IPS-20b (cell line): ENCODE data around the gene CDK14.
A peak's percentile ranks its signal among the peaks of the same experiment; 100 is the strongest.

Experiments used
- H3K27ac ChIP-seq: one replicate; pipeline ENCODE4 v1.5.1; 2013; ENCODE audit warnings: low read length
- H3K27me3 ChIP-seq: 2 replicates; pipeline ENCODE4 v1.6.1; 2013; ENCODE audit warnings: mild to moderate bottlenecking, low read length, inconsistent platforms; ENCODE audit not compliant: insufficient read depth
- H3K36me3 ChIP-seq: 2 replicates; pipeline ENCODE4 v1.6.1; 2013; ENCODE audit warnings: low read depth, mild to moderate bottlenecking, inconsistent platforms, low read length, moderate library complexity; ENCODE audit not compliant: insufficient read depth
- H3K4me1 ChIP-seq: 2 replicates; pipeline ENCODE4 v1.6.1; 2013; ENCODE audit warnings: mild to moderate bottlenecking, control low read depth, inconsistent platforms, low read length, moderate library complexity; ENCODE audit not compliant: insufficient read depth
- H3K4me3 ChIP-seq: 2 replicates; pipeline ENCODE4 v1.5.1; 2013; ENCODE audit warnings: mild to moderate bottlenecking, low read length, inconsistent platforms
- H3K9ac ChIP-seq: 2 replicates; pipeline ENCODE4 v1.6.1; 2013; ENCODE audit warnings: low read depth, mild to moderate bottlenecking, inconsistent platforms, low read length, moderate library complexity
- H3K9me3 ChIP-seq: 2 replicates; pipeline ENCODE4 v1.6.1; 2013; ENCODE audit warnings: mild to moderate bottlenecking, low read depth, low read length, inconsistent platforms; ENCODE audit not compliant: insufficient read depth

CDK14 gene

DNA sequence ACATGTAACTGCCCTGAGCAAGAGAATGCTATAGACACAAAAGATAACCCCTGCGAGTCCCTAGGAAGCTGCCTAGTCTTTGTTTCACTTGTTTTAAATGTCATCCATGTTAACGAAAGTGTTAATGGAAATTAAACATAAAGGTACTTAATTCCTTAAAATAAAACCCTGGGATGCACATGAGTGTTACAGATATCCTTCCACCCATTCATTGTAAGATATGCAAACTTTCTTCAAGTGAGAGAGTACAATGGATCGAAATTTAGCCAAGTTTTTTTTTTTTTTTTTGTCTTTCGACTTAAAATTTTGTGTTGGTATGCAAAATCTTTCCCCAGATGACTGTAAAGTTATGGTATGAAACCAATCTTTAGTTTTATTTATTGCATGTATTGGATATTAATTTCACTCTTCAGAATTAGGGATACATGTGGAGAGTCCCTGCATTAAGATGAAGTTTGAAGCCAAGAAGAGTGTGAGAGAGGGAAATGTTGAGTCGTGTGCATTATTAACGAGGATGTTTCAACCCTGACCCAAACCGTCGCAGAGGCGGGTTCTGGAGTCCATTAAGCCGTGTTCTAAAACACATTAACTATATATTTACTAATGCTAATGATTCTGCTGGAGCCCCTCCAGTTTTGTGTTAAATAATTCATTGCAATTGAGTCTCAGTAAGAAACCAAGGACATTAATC, 1.6 kb downstream of the CDK14 start:
- H3K9ac ChIP-seq, result peak overlapping the region; percentile 90; the same call in 1 of the 2 replicates
- H3K36me3 ChIP-seq, result no peaks in the 10 kb centered on the region
- peaks cover 17% of the 10 kb centered on the region for H3K27me3 ChIP-seq
- H3K4me1 ChIP-seq, result peaks cover 12% of the 10 kb centered on the region; the same call in 1 of the 2 replicates
- H3K4me3 ChIP-seq, result peak overlapping the region; percentile 93
- no peaks in the 10 kb centered on the region for H3K9me3 ChIP-seq
- no peak overlapping the region for H3K27ac ChIP-seq

DNA sequence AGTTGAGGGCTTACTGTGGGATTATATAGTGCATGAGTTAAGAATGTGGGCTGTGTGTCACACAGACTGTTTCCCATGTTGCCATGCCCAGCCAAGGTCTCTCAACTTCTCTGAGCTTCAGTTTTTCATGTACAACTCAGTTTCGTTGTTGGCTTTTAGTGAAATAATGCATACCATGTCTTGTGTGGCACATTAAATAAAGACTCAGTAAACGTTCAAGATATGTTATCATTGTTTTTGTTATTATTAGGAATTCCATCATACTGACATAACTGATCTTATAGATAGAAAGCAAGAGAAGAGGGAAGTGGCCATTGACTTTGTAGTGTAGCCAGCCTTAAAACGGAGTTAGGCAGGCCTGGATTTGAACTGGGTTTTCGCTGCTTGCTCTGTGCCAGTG, 2.9 kb downstream of the CDK14 start:
- H3K36me3 ChIP-seq, result no peaks in the 10 kb centered on the region
- no peaks in the 10 kb centered on the region for H3K9me3 ChIP-seq
- H3K4me1 ChIP-seq, result peaks cover 12% of the 10 kb centered on the region; the same call in 1 of the 2 replicates
- no peak overlapping the region for H3K27ac ChIP-seq
- peaks cover 17% of the 10 kb centered on the region for H3K27me3 ChIP-seq
- H3K9ac ChIP-seq, result no peak overlapping the region
- H3K4me3 ChIP-seq, result no peak overlapping the region

- H3K36me3 ChIP-seq, result no peaks in the 10 kb centered on the region
- peaks cover 10% of the 10 kb centered on the region; the same call in 1 of the 2 replicates for H3K4me1 ChIP-seq
- H3K4me3 ChIP-seq, result no peak overlapping the region
- no peaks in the 10 kb centered on the region for H3K9me3 ChIP-seq
- H3K9ac ChIP-seq, result no peak overlapping the region
- H3K27ac ChIP-seq, result no peak overlapping the region
- H3K27me3 ChIP-seq, result peaks cover 17% of the 10 kb centered on the region
Observed at GRCh38 chr7:90599892-90600555, 3.9 kb downstream of the CDK14 start.

DNA sequence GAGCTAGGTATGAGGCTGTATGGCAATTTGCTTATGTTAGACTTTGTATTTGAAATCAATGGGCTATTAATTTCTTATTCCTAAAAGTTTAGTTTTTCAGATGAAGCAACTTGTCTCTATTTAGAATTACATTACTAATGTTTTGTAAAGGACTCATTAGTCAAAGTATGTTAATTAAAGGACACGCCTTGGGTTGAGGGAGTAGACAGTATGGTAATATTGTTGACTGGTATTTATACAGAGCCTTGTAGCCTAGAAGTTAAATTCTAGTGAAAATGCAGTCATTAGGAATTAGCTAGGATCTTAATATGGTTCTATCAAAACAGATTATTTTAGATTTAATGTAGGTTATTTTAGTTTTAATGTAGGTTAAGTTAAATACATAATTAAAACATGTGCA, 6.2 kb downstream of the CDK14 start:
- no peak overlapping the region for H3K9ac ChIP-seq
- H3K4me3 ChIP-seq, result no peak overlapping the region
- H3K9me3 ChIP-seq, result no peaks in the 10 kb centered on the region
- H3K27me3 ChIP-seq, result peaks cover 11% of the 10 kb centered on the region
- H3K36me3 ChIP-seq, result no peaks in the 10 kb centered on the region
- peaks cover 10% of the 10 kb centered on the region for H3K4me1 ChIP-seq
- H3K27ac ChIP-seq, result no peak overlapping the region

DNA sequence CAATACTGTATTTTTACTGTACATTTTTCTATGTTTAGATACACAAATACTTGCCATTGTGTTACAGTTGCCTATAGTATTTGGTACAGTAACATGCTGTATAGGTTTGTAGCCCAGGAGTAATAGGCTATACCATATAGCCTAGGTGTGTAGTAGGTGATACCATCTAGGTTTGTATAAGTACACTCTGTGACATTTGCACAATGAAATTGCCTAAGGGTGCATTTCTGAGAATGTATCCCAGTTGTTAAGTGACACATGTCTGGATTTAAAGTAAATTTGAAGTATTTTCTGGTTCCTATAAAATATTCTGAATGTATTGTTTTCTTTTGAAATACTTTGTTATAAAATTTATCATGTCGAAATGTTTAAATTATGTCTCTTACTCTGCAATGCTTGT, 7.2 kb downstream of the CDK14 start:
- 0 out of 2 replicates have a peak, but pooled peaks cover under 1% of the 10 kb centered on the region for H3K27me3 ChIP-seq
- peaks cover 10% of the 10 kb centered on the region for H3K4me1 ChIP-seq
- H3K36me3 ChIP-seq, result no peaks in the 10 kb centered on the region
- H3K4me3 ChIP-seq, result no peak overlapping the region
- H3K9me3 ChIP-seq, result no peaks in the 10 kb centered on the region
- H3K9ac ChIP-seq, result no peak overlapping the region
- no peak overlapping the region for H3K27ac ChIP-seq

GRCh38 chr7:90604383-90604782, 8.3 kb downstream of the CDK14 start:
- H3K9me3 ChIP-seq, result no peaks in the 10 kb centered on the region
- no peak overlapping the region for H3K4me3 ChIP-seq
- no peaks in the 10 kb centered on the region for H3K36me3 ChIP-seq
- no peaks in the 10 kb centered on the region for H3K27me3 ChIP-seq
- H3K4me1 ChIP-seq, result peaks cover 10% of the 10 kb centered on the region
- no peak overlapping the region for H3K27ac ChIP-seq
- no peak overlapping the region for H3K9ac ChIP-seq

GRCh38 chr7:90605055-90605454, 8.9 kb downstream of the CDK14 start:
- Histone ChIP-seq H3K27me3 (no peaks in the 10 kb centered on the region), H3K9me3 (no peaks in the 10 kb centered on the region), H3K36me3 (no peaks in the 10 kb centered on the region), H3K4me1 (peaks cover 10% of the 10 kb centered on the region), H3K4me3 (no peak overlapping the region), H3K27ac (no peak overlapping the region), H3K9ac (no peak overlapping the region)

- peaks cover 3% of the 10 kb centered on the region; the same call in 1 of the 2 replicates for H3K4me1 ChIP-seq
- H3K9me3 ChIP-seq, result no peaks in the 10 kb centered on the region
- H3K27ac ChIP-seq, result no peak overlapping the region
- no peak overlapping the region for H3K4me3 ChIP-seq
- no peak overlapping the region for H3K9ac ChIP-seq
- no peaks in the 10 kb centered on the region for H3K36me3 ChIP-seq
- H3K27me3 ChIP-seq, result no peaks in the 10 kb centered on the region
Observed at GRCh38 chr7:90607196-90607595, 11.1 kb downstream of the CDK14 start.

GRCh38 chr7:90610105-90610504, 14.0 kb downstream of the CDK14 start:
- H3K9ac ChIP-seq, result no peak overlapping the region

GRCh38 chr7:90611115-90611514, 15.0 kb downstream of the CDK14 start:
- Histone ChIP-seq H3K9me3 (no peaks in the 10 kb centered on the region), H3K36me3 (no peaks in the 10 kb centered on the region), H3K27me3 (no peaks in the 10 kb centered on the region), H3K27ac (no peak overlapping the region), H3K4me1 (peaks cover 7% of the 10 kb centered on the region; the same call in 1 of the 2 replicates), H3K9ac (no peak overlapping the region), H3K4me3 (no peak overlapping the region)

More at GRCh38 chr7:90610105-90610504, 14.0 kb downstream of the CDK14 start:
- Histone ChIP-seq H3K36me3 (no peaks in the 10 kb centered on the region), H3K4me3 (no peak overlapping the region), H3K27me3 (no peaks in the 10 kb centered on the region), H3K4me1 (peaks cover 7% of the 10 kb centered on the region; the same call in 1 of the 2 replicates), H3K9me3 (no peaks in the 10 kb centered on the region), H3K27ac (no peak overlapping the region)

DNA sequence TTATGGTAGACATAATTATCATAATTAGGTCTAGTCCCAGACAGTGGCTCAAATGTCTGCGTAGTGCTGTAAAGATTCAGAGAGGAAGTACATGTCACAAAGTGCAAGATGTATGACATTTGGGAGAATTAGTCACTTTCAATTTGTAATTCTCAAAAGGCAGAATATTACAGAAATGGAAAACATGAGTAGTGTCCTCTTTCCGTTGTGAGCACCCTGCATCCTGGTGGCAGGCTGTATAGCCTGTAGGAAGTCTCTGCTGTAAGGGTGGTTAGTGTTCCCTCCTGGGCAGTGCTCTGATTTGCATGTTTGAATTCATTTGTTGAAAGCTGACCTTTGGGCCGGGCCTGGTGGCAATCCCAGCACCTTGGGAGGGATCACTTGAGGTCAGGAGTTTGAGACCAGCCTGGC, 17.0 kb downstream of the CDK14 start:
- 0 out of 2 replicates have a peak, but pooled peaks cover 4% of the 10 kb centered on the region for H3K4me1 ChIP-seq
- H3K27me3 ChIP-seq, result no peaks in the 10 kb centered on the region
- H3K9me3 ChIP-seq, result no peaks in the 10 kb centered on the region
- H3K27ac ChIP-seq, result no peak overlapping the region
- no peak overlapping the region for H3K4me3 ChIP-seq
- no peak overlapping the region for H3K9ac ChIP-seq
- no peaks in the 10 kb centered on the region for H3K36me3 ChIP-seq

DNA sequence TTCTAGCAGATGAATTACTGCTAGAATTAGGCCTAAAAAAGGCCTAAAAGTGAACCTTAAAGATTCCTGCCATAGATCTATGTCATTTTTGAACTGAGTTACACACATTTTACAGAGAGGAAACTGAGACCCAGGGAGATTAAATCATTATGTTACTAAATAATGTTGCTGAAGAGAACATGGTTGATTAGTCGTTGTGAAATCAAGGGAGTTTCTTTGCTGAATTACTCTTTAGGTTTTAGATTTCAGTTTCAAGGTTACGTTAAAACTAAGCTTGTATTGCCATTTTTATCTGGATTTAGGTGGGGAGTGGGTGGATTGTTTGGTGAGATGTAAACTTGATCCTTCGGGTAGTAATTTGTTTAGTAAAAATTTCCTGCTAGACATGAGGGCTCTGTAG, 21.3 kb downstream of the CDK14 start:
- H3K27me3 ChIP-seq, result peaks cover 12% of the 10 kb centered on the region
- H3K9ac ChIP-seq, result no peak overlapping the region
- H3K36me3 ChIP-seq, result no peaks in the 10 kb centered on the region
- no peak overlapping the region for H3K27ac ChIP-seq
- H3K4me3 ChIP-seq, result no peak overlapping the region
- H3K4me1 ChIP-seq, result peaks cover 17% of the 10 kb centered on the region; the same call in 1 of the 2 replicates
- H3K9me3 ChIP-seq, result no peaks in the 10 kb centered on the region
